IPS-NIHi7 (cell line): ENCODE results near the gene RSAD2.

Experiments
- DNase-seq: peaks from one replicate; pipeline ENCODE4 v3.0.0; 2012; ENCODE audit warnings: mixed read lengths; ENCODE audit errors: extremely low spot score

The RSAD2 gene

DNA sequence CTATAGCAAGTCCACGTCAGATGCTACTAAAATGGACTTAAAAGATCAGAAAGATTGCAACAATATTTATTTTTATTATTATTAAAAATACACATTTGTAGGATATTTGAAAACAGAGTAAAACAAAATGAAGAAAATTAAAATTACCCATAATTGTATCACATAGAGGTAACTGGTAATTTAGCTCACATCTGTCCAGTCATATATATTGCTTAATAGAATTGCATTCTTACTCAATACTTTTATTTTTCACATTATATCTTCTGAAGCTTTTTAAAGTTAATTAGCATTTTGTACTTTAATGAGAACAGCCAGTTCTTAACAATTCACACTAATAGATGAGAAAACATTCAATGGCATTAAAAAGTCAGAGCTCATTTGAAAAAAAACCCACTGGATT lies 28.1 kb downstream of the RSAD2 start:
- no peak for DNase-seq

DNA sequence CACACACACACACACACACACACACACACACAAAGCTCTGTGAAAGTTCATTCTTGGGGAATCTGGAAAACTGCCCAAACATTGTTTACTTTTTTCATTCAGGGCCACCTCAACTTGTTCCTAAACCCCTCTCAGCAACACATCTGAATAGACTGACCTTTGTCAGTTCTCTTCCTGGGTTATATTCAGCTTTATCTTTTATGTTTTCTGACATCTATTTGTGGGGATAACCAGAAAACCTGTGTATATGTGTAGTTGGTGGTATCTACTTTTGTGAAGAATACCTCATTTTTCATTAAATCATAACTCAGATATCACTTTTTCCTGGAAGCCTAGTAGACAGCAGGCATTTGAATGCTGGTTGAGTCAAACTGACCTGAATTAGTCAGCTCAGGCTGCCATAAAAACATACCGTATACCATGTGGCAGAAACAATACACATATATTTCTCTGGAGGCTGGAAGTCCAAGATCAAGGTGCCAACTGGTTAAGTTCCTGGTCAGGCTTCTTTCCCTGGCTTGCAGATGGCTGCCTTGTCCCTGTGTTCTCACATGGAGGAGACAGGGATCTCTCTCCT lies 28.7 kb downstream of the RSAD2 start:
- DNase-seq, result no peak

DNA sequence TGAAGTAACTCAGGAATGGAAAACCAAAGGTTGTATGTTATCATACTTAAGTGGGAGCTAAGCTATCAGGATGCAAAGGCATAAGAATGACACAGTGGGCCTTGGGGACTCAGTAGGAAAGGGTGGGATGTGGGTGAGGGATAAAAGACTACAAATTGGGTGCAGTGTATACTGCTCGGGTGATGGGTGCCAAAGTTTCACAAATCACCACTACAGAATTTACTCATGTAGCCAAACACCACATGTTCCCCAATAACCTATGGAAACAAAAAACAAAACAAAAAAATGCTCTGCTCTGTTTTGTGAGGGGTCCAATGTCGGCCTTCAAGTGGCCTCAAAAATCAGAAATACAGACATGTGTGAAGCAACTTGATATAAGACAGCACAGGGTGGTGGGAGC lies 30.7 kb downstream of the RSAD2 start:
- DNase-seq, result no peak

GRCh38 chr2:6909431-6910385 lies 32.1 kb downstream of the RSAD2 start:
- no peak for DNase-seq

GRCh38 chr2:6911721-6912120 lies 34.1 kb downstream of the RSAD2 start:
- no peak for DNase-seq

DNA sequence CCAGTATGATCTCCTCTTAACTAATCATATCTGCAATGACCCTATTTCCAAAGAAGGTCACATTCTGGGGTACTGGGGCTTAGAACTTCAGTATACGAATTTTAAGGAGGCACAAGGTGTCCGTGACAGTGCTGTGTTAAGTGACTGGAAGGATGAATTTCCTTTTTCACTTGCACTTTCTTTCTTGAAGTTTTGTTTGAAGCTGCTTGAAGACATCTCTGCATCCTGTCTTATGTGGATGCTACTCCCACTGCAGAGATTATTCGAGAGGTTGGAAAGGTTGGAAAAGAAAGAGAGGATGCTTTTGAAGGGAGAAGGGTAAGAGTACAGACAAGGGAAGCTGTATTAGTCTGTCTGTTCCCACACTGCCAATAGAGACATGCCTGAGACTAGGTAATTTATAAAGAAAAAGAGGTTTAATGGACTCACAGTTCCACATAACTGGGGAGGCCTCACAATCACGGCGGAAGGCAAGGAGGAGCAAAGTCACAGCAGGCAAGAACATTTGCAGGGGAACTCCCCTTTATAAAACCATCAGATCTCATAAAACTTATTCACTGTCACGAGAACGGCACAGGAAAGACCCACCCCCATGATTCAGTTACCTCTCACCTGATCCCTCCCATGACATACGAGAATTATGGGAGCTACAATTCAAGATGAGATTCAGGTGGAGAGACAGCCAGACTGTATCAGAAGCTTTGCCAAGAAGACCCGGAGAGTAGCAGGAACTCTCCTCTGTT lies 36.0 kb downstream of the RSAD2 start:
- no peak for DNase-seq

DNA sequence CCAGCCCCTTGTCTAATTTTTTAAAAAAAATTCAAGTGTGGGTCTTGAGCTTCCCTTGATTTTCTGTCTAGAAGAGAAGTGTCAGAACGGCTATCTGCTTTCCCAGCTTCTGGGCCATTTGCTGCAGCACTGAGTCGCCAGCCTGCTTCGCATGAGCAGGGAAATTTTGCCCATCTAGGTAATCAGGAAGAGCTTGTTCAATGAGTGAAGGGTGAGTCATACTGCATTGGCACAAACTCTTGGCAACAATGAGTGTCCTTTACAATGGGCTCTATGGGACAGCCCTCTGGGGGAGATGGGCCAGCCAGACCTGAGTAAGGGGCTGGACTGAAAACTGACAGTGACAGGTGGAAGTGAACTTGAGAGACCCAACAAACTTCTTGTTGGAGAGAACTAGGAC lies 37.3 kb downstream of the RSAD2 start:
- no peak for DNase-seq

GRCh38 chr2:6915399-6915798 lies 37.8 kb downstream of the RSAD2 start:
- DNase-seq, result no peak

- no peak for DNase-seq
Measured at GRCh38 chr2:6916224-6916623, 38.6 kb downstream of the RSAD2 start.

DNA sequence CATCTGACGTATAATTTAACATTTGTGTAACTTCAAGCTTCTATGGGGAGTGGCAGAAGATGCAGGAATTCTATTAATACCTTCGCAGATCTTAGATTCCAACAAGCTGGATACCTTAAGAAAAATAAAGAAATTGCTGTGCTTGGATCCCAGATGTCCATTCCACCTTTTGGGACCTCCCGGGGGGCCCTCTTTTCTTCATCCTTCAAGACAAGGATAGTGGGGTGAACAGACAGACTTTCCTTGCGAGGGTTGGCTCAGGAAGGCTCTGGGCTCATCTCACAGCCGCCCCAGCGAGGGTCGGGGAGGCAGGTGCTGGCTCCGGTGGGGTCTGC lies 39.1 kb downstream of the RSAD2 start:
- DNase-seq, result no peak

- peak; percentile 89 for DNase-seq
Measured at GRCh38 chr2:6917071-6917760, 39.6 kb downstream of the RSAD2 start, which contains the start of gene RNF144A. Gene RNF144A, plus strand, starts transcription at chr2:6917412. Its CDS starts 79,515 bp downstream, at chr2:6996927.

DNA sequence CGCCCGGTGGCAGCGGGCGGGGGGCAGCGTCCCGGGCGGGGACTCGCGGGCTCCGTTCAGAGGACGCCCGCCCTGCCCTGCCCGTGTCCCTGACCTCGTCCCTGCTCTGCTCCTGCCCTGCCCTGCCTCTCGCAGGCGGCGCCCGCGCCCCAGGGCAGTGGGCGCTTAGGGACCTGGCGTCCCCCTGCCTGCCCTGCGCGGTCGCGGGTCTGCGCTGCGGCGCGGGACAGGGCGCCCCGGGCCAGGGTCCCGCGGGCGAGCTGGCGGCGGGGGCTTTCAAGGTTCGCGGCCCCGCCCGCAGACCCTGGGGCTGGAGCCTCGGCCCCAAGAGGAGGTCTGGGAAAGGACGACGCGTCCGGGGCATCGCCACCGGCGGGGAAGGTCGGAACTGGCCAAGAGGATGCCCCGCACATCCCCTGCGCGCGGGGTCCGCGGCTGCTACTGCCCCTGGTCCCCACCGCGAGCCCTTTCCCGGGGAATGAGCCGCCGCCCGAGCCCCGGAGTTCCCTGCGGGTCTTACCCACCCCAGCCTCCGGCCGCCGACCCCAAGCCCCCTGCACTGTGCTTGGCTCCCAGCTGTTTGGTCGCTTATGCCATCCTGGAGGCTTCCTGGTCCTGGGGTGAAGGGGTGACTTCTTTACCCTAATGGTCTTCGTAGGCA lies 40.3 kb downstream of the RSAD2 start:
- DNase-seq, result no peak

GRCh38 chr2:6919901-6920742 lies 42.5 kb downstream of the RSAD2 start:
- no peak for DNase-seq

DNA sequence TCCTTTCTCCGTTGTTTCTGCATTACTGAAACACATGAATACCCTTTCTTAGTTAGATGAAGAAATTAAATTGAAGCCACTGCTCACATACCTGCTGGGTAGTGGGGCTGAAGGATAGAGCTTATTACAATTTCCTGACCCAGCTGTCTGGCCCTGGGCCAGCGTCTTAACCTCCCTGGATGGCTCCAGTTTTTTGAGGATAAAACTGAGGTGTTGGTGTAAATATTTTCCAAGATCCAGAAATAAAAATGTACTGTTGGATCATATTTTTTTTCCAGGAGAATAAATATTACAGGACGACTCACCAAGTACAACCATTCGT lies 43.1 kb downstream of the RSAD2 start:
- no peak for DNase-seq

- DNase-seq, result no peak
Measured at GRCh38 chr2:6921321-6921922, 43.8 kb downstream of the RSAD2 start.

DNA sequence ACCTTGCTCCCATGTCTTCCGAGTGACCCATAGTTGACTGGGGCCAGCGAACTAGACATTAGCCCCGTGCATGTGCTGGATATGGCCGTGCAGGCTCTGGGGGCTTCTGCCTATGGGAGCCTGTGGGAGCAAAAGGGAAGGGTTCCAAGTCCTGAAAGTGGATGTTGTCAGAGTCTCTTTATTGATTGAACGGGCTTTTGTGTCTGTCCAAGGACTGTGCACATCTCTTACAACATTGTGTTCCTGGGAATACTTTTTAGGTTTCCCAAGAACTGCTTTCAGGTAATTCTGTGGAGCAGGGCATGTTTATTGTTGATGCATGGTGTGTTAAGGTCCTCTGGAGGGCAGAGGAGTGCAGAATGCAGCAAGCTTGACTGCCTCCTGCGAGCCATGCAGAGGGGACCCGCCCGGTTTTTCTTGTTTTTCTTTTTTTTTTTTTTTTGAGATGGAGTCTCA lies 44.7 kb downstream of the RSAD2 start:
- DNase-seq, result no peak

DNA sequence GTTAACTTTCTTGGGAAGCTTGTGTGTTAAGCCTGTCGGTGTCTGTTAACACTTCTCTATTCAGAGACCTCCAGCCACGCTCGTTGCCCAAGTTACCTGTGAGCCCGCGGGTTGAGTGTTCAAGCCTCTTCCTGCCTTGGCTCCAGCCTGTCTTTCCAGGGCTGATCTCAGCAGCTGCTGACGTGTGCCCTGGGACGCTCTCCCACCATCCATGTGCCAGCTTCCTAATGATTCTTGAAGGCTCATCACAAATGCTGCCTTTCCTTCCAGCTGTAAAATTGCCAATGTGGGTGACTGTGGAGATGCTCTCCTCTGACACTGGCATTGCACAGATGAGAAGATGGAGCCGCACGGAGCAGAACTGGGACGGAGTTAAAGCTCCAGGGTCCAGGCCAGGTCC lies 45.7 kb downstream of the RSAD2 start:
- no peak for DNase-seq

DNA sequence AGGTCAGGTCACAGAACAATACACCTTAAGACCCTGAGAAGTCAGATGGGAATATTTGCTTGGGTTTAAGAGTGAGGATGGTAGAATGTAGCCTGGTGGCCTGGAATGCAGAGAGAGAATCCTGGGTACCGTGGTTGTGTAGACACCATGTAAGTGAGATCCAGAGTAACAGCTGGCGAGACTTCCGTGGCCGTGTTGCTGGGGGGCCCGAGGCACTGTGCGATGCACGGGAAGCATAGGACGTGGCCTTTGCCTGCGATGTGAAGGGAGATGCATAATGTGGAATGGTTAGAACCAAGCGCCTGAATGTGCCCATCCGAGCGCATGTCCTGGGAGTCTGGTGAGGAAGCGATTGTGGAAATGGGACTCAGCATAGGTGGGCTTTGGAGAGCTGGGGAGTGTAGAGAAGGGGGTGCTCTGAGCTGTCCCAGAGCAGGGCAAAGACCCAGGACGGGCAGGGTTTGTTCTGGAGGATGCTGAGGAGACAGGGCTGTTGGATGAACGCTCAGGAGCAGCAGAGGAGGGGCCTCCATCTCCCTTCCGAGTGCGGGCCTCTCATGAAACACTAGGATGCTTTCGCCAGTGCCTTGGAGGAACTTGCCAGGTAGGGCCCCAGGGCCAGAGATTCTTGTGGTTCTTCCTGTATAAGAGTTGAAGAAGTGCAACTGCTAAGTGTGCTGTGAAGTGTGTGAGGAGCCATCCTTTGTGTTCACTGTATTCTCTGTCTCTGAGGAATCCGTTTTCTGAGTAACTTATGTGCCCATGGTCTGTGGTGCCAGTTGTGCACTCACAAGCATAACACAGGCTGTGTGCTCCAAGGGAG lies 46.7 kb downstream of the RSAD2 start:
- DNase-seq, result no peak

DNA sequence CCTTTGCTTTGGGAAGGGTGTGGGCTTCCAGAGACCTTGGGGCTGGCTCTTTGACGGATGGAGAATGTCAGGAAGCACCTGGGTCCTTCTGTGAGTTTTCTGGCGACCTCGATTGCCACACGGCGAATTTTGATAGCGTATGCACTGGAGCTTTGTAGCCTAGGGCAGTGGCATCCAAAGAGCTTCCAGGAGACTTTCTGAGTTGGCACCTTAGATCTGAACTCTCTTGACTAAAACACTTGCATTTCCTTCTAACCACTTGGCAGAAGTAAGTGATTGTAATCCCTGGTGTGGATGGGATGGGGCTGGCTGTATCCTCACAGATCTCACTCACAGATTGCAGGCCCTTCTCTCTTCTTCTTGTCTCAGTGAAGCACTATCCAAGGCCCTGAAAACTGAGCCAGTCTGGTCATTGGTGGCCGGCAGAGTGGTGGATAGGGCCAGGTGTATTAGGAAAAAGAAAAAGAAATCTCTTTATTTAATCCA lies 47.4 kb downstream of the RSAD2 start:
- DNase-seq, result no peak
